ENCODE data around the gene LRMDA. TPM values are rescaled to one million over a fixed set of nuclear protein-coding genes. Genes with fewer than 3 reads are reported as not detected.

LRMDA gene
- total and polyA plus RNA-seq, 2 of the 4 experiments (the other 2 are of a cell fraction), result 0.07 TPM; not detected in 1

DNA sequence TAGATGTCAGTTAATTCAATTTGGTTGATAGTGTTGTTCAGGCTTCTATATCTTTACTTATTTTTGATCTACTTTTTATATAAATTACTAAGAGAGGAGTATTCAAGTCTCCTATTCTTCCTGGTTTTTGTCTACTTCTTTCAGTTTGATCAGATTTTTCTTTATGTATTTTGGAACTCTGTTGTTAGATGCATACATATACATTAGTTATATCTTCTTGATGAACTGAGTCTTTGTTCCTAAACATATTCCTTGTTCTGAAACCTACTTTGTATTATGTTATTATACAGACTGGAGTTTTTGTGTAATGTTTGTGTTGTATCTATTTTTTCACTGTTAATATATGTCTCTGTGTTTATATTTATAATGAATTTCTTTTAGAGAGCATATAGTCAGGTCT is 118.8 kb downstream of the LRMDA start:
- no peak overlapping the region for H2BK120ac ChIP-seq (ENCODE audit: low read depth, low read length)
- no peak overlapping the region for H2BK5ac ChIP-seq (ENCODE audit: low read depth, low read length, poor library complexity, severe bottlenecking)
- no peaks in the 10 kb centered on the region for H3K9me3 ChIP-seq (ENCODE audit: control insufficient read depth, insufficient read depth, low read length)
- DNase-seq (no peak), ATAC-seq (ENCODE audit: low read depth) (no peak)
- no peak overlapping the region for H3K4me2 ChIP-seq (ENCODE audit: low read depth, low read length)
- no peak overlapping the region for H3K23ac ChIP-seq (ENCODE audit: low read depth, low read length)
- H2AK9ac ChIP-seq (replicated peaks; ENCODE audit: low read depth, low read length, poor library complexity), result no peak overlapping the region
- no peak overlapping the region for H2AK5ac ChIP-seq (ENCODE audit: low read depth, low read length)
- no TSS peak for BruUV-seq (replicated peaks)
- no peak overlapping the region for H3K56ac ChIP-seq (ENCODE audit: extremely low read depth, insufficient read depth, low read length)
- no peaks in the 10 kb centered on the region for H4K20me1 ChIP-seq (ENCODE audit: insufficient read depth, low read length)
- H3K27me3 ChIP-seq (ENCODE audit: control insufficient read depth, insufficient read depth, low read length), result no peaks in the 10 kb centered on the region
- POLR2A ChIA-PET (ENCODE audit: unreplicated experiment), result no interaction called here
- H3K79me1 ChIP-seq (ENCODE audit: low read depth in 1 of 2, low read length in 2 of 2), result no peaks in the 10 kb centered on the region
- H4K91ac ChIP-seq (ENCODE audit: insufficient read depth, low read depth, low read length), result no peak overlapping the region
- in situ Hi-C loops (cut with MboI; ENCODE audit: low sequenced_read_pairs), result no loop called here
- no peaks in the 10 kb centered on the region for H3K9me1 ChIP-seq (ENCODE audit: insufficient read depth, low read length)
- no peak overlapping the region for H3K18ac ChIP-seq (ENCODE audit: low read depth, low read length)
- intact Hi-C loops (cut with micrococcal nuclease), result no loop called here
- no peak overlapping the region for H4K8ac ChIP-seq (ENCODE audit: low read depth in 2 of 2, low read length in 2 of 2)
- no peak overlapping the region for H3K4ac ChIP-seq (ENCODE audit: low read depth, low read length)
- no peaks in the 10 kb centered on the region for H3K36me3 ChIP-seq (ENCODE audit: control insufficient read depth, insufficient read depth, low read length)
- CTCF ChIA-PET, result no interaction called here
- no peak overlapping the region for H3K27ac ChIP-seq (ENCODE audit: insufficient read depth, low read length)
- dilution Hi-C loops (cut with HindIII; ENCODE audit: low sequenced_read_pairs, unreplicated experiment), result no loop called here
- no peak overlapping the region for H2BK20ac ChIP-seq (ENCODE audit: low read depth, low read length)
- no peak overlapping the region for H2AFZ ChIP-seq (replicated peaks; ENCODE audit: low read length, poor library complexity)
- H4K5ac ChIP-seq (ENCODE audit: low read depth, low read length), result no peak overlapping the region
- no peak overlapping the region for H3K9ac ChIP-seq (ENCODE audit: low read depth, low read length)
- H3K4me1 ChIP-seq (ENCODE audit: control insufficient read depth, insufficient read depth, low read length), result peaks cover 3% of the 10 kb centered on the region; the same call in 1 of the 2 replicates
- H3K4me3 ChIP-seq (ENCODE audit: insufficient read depth, low read depth, low read length), result no peak overlapping the region
- no peak for TF ChIP-seq MAZ (IDR thresholded peaks at IDR 0.05; ENCODE audit: borderline replicate concordance, low read depth, low read length)
- TF ChIP-seq MXI1 (IDR thresholded peaks at IDR 0.05; ENCODE audit: borderline replicate concordance, low read depth, low read length), result no peak
- no peak for TF ChIP-seq RAD21 (IDR thresholded peaks at IDR 0.05; ENCODE audit: low read length)
- TF ChIP-seq, protein P1, sequence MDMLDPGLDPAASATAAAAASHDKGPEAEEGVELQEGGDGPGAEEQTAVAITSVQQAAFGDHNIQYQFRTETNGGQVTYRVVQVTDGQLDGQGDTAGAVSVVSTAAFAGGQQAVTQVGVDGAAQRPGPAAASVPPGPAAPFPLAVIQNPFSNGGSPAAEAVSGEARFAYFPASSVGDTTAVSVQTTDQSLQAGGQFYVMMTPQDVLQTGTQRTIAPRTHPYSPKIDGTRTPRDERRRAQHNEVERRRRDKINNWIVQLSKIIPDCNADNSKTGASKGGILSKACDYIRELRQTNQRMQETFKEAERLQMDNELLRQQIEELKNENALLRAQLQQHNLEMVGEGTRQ (IDR thresholded peaks at IDR 0.05; ENCODE audit: low read depth, low read length), result no peak
- TF ChIP-seq SMC3 (IDR thresholded peaks at IDR 0.05; ENCODE audit: low read depth, low read length), result no peak
- TF ChIP-seq MAFK (IDR thresholded peaks at IDR 0.05; ENCODE audit: low read depth, low read length), result no peak
- TF ChIP-seq NFE2L2 (IDR thresholded peaks at IDR 0.05; ENCODE audit: low read depth, low read length), result no peak
- TF ChIP-seq, protein P2, sequence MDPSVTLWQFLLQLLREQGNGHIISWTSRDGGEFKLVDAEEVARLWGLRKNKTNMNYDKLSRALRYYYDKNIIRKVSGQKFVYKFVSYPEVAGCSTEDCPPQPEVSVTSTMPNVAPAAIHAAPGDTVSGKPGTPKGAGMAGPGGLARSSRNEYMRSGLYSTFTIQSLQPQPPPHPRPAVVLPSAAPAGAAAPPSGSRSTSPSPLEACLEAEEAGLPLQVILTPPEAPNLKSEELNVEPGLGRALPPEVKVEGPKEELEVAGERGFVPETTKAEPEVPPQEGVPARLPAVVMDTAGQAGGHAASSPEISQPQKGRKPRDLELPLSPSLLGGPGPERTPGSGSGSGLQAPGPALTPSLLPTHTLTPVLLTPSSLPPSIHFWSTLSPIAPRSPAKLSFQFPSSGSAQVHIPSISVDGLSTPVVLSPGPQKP (IDR thresholded peaks at IDR 0.05; ENCODE audit: borderline replicate concordance, low read depth, low read length), result no peak
- no peak for TF ChIP-seq BHLHE40 (IDR thresholded peaks at IDR 0.05; ENCODE audit: low read depth, low read length)
- TF ChIP-seq RCOR1 (IDR thresholded peaks at IDR 0.05; ENCODE audit: insufficient replicate concordance, low read length), result no peak
- TF ChIP-seq FOS (IDR thresholded peaks at IDR 0.05; ENCODE audit: low read depth, low read length), result no peak
- no peak overlapping the region for H2BK15ac ChIP-seq (ENCODE audit: low read depth, low read length)
- H3K14ac ChIP-seq (replicated peaks; ENCODE audit: low read depth, low read length), result no peak overlapping the region

Measured in IMR-90 (cell line).